Lower lobe of right lung (tissue), 2 donors: ENCODE results near the gene OR1A1. TPM values are rescaled to one million over a fixed set of nuclear protein-coding genes. Genes with fewer than 3 reads are reported as not detected.
"Not testable (repeated sequence)": the region's sequence is repeated elsewhere in the genome, so short reads cannot be mapped to it uniquely, and the experiment has no call there.

Source experiments
- ATAC-seq, 2 donors: fragments of 200-7000 bp; cut with Tn5 transposase; one replicate each; pipeline ENCODE4 v1.9.1; 2020 to 2022; ENCODE audit warnings: mild to moderate bottlenecking in 2 of 2, moderate library complexity in 2 of 2
- DNase-seq: peaks from one replicate; pipeline ENCODE4 v3.0.0-alpha.2; 2020
- H3K27ac ChIP-seq: fragments of 200-600 bp; one replicate; pipeline ENCODE4 v1.8.0; 2022
- H3K27me3 ChIP-seq: fragments of 200-600 bp; one replicate; pipeline ENCODE4 v1.8.0; 2022; ENCODE audit warnings: low read depth
- H3K36me3 ChIP-seq: fragments of 200-600 bp; one replicate; pipeline ENCODE4 v1.8.0; 2022; ENCODE audit warnings: mild to moderate bottlenecking
- H3K4me1 ChIP-seq: fragments of 200-600 bp; one replicate; pipeline ENCODE4 v1.8.0; 2022
- H3K4me3 ChIP-seq: fragments of 200-600 bp; one replicate; pipeline ENCODE4 v1.8.0; 2022; ENCODE audit warnings: mild to moderate bottlenecking
- H3K9me3 ChIP-seq: fragments of 200-600 bp; one replicate; pipeline ENCODE4 v1.8.0; 2022
- CTCF ChIP-seq: fragments of 200-600 bp; IDR thresholded peaks from one replicate; pipeline ENCODE4 v1.8.0; 2022; ENCODE audit warnings: antibody characterized with exemption, mild to moderate bottlenecking
- intact Hi-C: fragments of 100-400 bp; cut with DNase I; formaldehyde crosslinking; loops from one replicate; pipeline ENCODE4 v1.11.0; 2022
- total RNA-seq: library from RNA; stranded (reverse); fragmentation: NEBNext Ultra II Directional; extraction: Animal tissue kit (Norgen Biotek cat#: 25700); gene quantifications from one replicate; pipeline ENCODE4 v1.2.1, GENCODE V29; 2021
- donor health status: DM: no; HTN: yes; CAD: no; lungs with severe emphysema.

Gene OR1A1
- total RNA-seq, 1 donor from 2014 or later, result not detected

DNA sequence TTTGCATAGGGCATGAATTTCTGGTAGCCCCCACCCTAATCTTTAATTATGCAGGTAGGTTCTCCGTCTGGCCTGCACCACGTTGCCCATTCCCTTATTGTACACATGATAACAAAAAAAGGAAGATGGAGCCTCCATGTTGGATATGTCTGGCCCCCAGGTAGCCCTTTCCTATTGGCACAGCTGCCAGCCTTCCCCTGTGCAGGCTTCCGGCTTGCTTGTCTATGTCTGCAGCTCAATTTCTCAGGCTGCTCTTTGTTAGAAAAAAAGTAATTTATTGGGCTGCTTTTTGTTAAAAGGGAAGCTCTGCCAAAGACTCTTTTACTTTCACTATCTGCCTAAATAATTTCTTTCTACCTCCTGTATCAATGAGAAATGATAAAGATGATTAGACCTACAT, 5.5 kb downstream of the OR1A1 start:
- H3K36me3 ChIP-seq, result no peaks in the 10 kb centered on the region
- no peak for TF ChIP-seq CTCF
- intact Hi-C loops, result no loop called here
- no peak for ATAC-seq
- DNase-seq, result no peak
- H3K4me1 ChIP-seq, result no peaks in the 10 kb centered on the region
- H3K9me3 ChIP-seq, result no peaks in the 10 kb centered on the region
- no peak overlapping the region for H3K27ac ChIP-seq
- no peaks in the 10 kb centered on the region for H3K27me3 ChIP-seq
- no peak overlapping the region for H3K4me3 ChIP-seq

DNA sequence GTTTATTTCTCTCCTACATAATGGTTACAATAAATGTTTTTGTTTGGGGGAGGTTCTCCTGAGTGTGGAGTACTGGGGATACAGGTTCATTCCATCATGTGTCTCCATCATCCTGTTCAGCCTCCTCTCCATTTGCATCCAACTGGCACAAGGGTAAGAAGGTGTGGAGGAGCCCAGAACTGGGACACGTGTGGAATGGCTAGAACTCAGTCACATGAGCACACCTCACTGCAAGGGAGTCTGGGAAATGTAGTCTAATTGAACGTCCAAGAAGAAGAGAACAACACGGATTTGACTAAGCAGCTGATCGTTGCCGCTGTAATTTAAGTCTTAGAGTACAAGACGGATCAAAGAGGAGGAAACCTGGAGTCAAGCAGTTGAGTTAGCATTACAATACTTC, 6.1 kb downstream of the OR1A1 start:
- Histone ChIP-seq H3K27me3 (no peaks in the 10 kb centered on the region), H3K4me1 (no peaks in the 10 kb centered on the region), H3K9me3 (no peaks in the 10 kb centered on the region), H3K27ac (no peak overlapping the region), H3K4me3 (no peak overlapping the region), H3K36me3 (no peaks in the 10 kb centered on the region)
- ATAC-seq, result no peak
- no peak for DNase-seq
- TF ChIP-seq CTCF, result no peak
- intact Hi-C loops, result no loop called here

GRCh38 chr17:3219978-3220377, 12.5 kb downstream of the OR1A1 start:
- DNase-seq, H3K9me3 ChIP-seq, H3K36me3 ChIP-seq, H3K4me1 ChIP-seq, H3K4me3 ChIP-seq, intact Hi-C loops, H3K27ac ChIP-seq, H3K27me3 ChIP-seq, ATAC-seq: not testable (repeated sequence)

DNA sequence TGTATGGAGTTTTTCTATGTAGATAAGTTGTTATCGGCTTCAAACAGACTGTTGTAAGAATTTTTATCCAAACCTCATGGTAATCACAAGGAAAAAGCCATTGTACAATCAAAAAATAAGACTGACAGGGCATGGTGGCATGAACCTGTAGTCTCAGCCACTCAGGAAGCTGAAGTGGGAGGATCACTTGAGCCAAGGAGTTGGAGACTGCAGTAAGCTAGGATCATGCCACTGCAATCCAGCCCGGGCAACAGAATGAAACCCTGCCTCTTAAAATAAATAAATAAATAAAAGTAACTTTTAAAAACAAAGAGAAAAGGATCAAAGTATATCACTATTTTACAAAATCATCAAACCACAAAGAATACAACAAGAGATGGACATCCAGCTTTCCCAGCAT, 14.4 kb downstream of the OR1A1 start:
- H3K27me3 ChIP-seq, result no peaks in the 10 kb centered on the region
- H3K4me1 ChIP-seq, result no peaks in the 10 kb centered on the region
- intact Hi-C loops, result no loop called here
- no peaks in the 10 kb centered on the region for H3K9me3 ChIP-seq
- H3K36me3 ChIP-seq, result no peaks in the 10 kb centered on the region
- ATAC-seq, result no peak
- H3K4me3 ChIP-seq, result no peak overlapping the region
- no peak for TF ChIP-seq CTCF
- DNase-seq, result no peak
- H3K27ac ChIP-seq, result no peak overlapping the region

DNA sequence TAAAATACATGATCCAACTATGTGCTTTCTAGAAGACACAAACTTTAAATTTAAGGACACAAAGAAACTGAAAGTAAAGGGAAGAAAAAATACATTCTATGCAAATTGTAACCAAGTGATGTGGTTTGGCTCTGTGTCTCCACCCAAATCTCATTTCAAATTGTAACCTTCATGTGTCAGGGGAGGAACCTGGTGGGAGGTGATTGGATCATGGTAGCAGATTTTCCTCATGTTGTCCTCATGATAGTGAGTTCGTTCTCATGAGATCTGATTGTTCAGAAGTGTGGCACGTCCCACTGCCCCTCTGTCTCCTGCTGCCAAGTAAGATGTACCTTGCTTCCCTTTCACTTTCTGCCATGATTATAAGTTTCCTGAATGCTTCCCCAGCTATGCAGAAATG, 15.0 kb downstream of the OR1A1 start:
- no peak for DNase-seq
- Histone ChIP-seq H3K4me3 (no peak overlapping the region), H3K36me3 (no peaks in the 10 kb centered on the region), H3K9me3 (no peaks in the 10 kb centered on the region), H3K4me1 (no peaks in the 10 kb centered on the region), H3K27ac (no peak overlapping the region), H3K27me3 (no peaks in the 10 kb centered on the region)
- intact Hi-C loops, result no loop called here
- TF ChIP-seq CTCF, result no peak
- ATAC-seq, result no peak

GRCh38 chr17:3224721-3225352, 17.4 kb downstream of the OR1A1 start:
- DNase-seq, H3K27me3 ChIP-seq, intact Hi-C loops, H3K27ac ChIP-seq, H3K4me3 ChIP-seq, H3K36me3 ChIP-seq, H3K4me1 ChIP-seq, ATAC-seq, H3K9me3 ChIP-seq: not testable (repeated sequence)

DNA sequence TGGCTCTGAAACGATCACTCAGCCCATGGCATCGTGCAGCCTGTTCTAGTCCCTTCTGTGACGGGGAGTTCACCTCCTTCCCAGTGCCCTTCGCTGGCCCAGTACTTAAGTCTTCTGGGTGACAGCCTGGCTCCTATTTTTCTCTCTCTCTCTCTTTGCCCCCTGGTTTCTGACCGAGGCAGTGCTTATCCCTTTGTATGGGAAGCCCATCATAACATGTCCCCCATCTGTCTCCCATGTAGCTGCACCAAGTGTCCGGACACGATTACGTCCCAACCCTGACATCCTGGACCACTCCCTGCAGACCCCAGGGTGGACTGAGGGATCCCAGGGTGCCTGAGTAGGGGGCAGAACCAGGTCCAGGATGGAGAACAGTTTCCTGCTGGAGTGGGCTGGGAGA, 24.8 kb downstream of the OR1A1 start:
- H3K4me3 ChIP-seq, H3K9me3 ChIP-seq, DNase-seq, H3K27me3 ChIP-seq, H3K27ac ChIP-seq, H3K36me3 ChIP-seq, intact Hi-C loops, H3K4me1 ChIP-seq: not testable (repeated sequence)
- peak in 1 of 2 donors; percentile 25 for ATAC-seq

DNA sequence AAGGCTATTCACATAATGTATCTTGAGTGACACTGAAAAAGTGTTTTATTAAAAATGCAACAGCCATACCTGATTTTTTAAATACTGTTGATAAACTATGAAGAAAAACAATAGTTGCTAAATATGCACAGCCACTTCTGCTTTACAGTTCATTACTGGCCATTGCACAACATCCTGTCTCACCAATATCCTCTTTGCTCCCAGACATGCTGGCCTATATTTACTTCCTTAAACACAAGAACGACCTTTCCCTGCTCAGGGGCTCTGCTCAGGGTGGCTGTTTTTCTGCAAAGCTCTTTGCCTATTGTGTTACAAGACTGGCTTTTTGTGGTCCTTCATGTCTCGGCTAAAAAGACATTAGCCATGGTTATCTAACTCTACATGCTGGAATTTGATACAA, 31.2 kb downstream of the OR1A1 start:
- H3K4me3 ChIP-seq, DNase-seq, H3K4me1 ChIP-seq, H3K9me3 ChIP-seq, H3K27ac ChIP-seq, H3K27me3 ChIP-seq, H3K36me3 ChIP-seq, intact Hi-C loops: not testable (repeated sequence)
- peak; percentile 70 to 90 for ATAC-seq

GRCh38 chr17:3241044-3241443, 33.6 kb downstream of the OR1A1 start:
- H3K4me1 ChIP-seq, H3K36me3 ChIP-seq, H3K4me3 ChIP-seq, DNase-seq, intact Hi-C loops, H3K9me3 ChIP-seq, ATAC-seq, H3K27me3 ChIP-seq, H3K27ac ChIP-seq: not testable (repeated sequence)

GRCh38 chr17:3244841-3245240, 37.4 kb downstream of the OR1A1 start:
- not testable (repeated sequence) for DNase-seq

More at GRCh38 chr17:3244841-3245240, 37.4 kb downstream of the OR1A1 start:
- H3K27ac ChIP-seq, H3K4me3 ChIP-seq, ATAC-seq, intact Hi-C loops, H3K4me1 ChIP-seq, H3K27me3 ChIP-seq, H3K36me3 ChIP-seq, H3K9me3 ChIP-seq: not testable (repeated sequence)
